Hepatocyte (in vitro differentiated cells): ENCODE data around the gene PSMD12. TPM values are rescaled to one million over a fixed set of nuclear protein-coding genes. Genes with fewer than 3 reads are reported as not detected.

Experiments
- DNase-seq: peaks from one replicate; pipeline ENCODE4 v3.0.0-alpha.2; 2016; ENCODE audit warnings: low spot score
- H2AFZ ChIP-seq: fragments of 200-600 bp; sonication (generic); 2 replicates; pipeline ENCODE4 v1.6.0; 2016; ENCODE audit warnings: antibody characterized with exemption, mild to moderate bottlenecking
- H3K27ac ChIP-seq: fragments of 200-600 bp; sonication (generic); 2 replicates; pipeline ENCODE4 v1.5.1; 2016; ENCODE audit warnings: mild to moderate bottlenecking
- H3K27me3 ChIP-seq: fragments of 200-600 bp; sonication (generic); 2 replicates; pipeline ENCODE4 v1.6.1; 2016
- H3K36me3 ChIP-seq: fragments of 200-600 bp; sonication (generic); replicated peaks from 2 replicates; pipeline ENCODE4 v1.5.1; 2016; ENCODE audit warnings: low read depth; ENCODE audit not compliant: insufficient read depth
- H3K4me1 ChIP-seq: fragments of 200-600 bp; sonication (generic); 2 replicates; pipeline ENCODE4 v1.5.1; 2016; ENCODE audit warnings: mild to moderate bottlenecking, moderate library complexity; ENCODE audit not compliant: insufficient read depth
- H3K4me2 ChIP-seq: fragments of 200-600 bp; sonication (generic); 2 replicates; pipeline ENCODE4 v1.6.0; 2016
- H3K4me3 ChIP-seq: fragments of 200-600 bp; sonication (generic); 2 replicates; pipeline ENCODE4 v1.5.1; 2016; ENCODE audit warnings: mild to moderate bottlenecking
- H3K79me2 ChIP-seq: fragments of 200-600 bp; sonication (generic); 2 replicates; pipeline ENCODE4 v1.6.0; 2017; ENCODE audit warnings: mild to moderate bottlenecking
- H3K9me2 ChIP-seq: fragments of 200-600 bp; sonication (generic); replicated peaks from 2 replicates; pipeline ENCODE4 v1.6.0; 2017; ENCODE audit warnings: mild to moderate bottlenecking; ENCODE audit not compliant: insufficient read depth
- H3K9me3 ChIP-seq: fragments of 200-600 bp; sonication (generic); 2 replicates; pipeline ENCODE4 v1.5.1; 2016; ENCODE audit warnings: low read depth, mild to moderate bottlenecking
- H4K20me1 ChIP-seq: fragments of 200-600 bp; sonication (generic); 2 replicates; pipeline ENCODE4 v1.6.0; 2016; ENCODE audit warnings: mild to moderate bottlenecking; ENCODE audit not compliant: insufficient read depth, poor library complexity, severe bottlenecking
- CTCF ChIP-seq: fragments of 200-600 bp; sonication (generic); IDR thresholded peaks from 2 replicates; pipeline ENCODE4 v1.5.1; 2016; ENCODE audit warnings: antibody characterized with exemption, mild to moderate bottlenecking; ENCODE audit not compliant: poor library complexity
- EZH2 ChIP-seq: fragments of 200-600 bp; sonication (generic); IDR thresholded peaks from 2 replicates; pipeline ENCODE4 v1.6.1; 2016; ENCODE audit warnings: antibody characterized with exemption, mild to moderate bottlenecking, borderline replicate concordance
- EZH2phosphoT487 ChIP-seq: fragments of 200-600 bp; sonication (generic); IDR thresholded peaks from one replicate; pipeline ENCODE4 v1.6.1; 2018; ENCODE audit warnings: antibody characterized with exemption, mild to moderate bottlenecking, low read depth, moderate library complexity; ENCODE audit not compliant: unreplicated experiment, severe bottlenecking
- WGBS: methylation state at CpG from one replicate; pipeline ENCODE4 v1.1.6; 2016; ENCODE audit warnings: low lambda C conversion rate; ENCODE audit errors: missing lambda C conversion rate; 5-methylcytosine and 5-hydroxymethylcytosine counted together
- polyA plus RNA-seq: library from polyadenylated mRNA; unstranded; fragments of >200 nt; fragmentation: Nextera tagmentation; extraction: Ambion mirVana; gene quantifications from 2 replicates; pipeline ENCODE4 v1.2.1, GENCODE V29; 2016
- total RNA-seq: library from RNA; depleted of rRNA; stranded (reverse); fragments of >200 nt; gene quantifications from 2 replicates; pipeline ENCODE4 v1.2.3, GENCODE V29; 2014

Gene PSMD12
- total RNA-seq (27.1 and 28.4 TPM in 2 replicates), polyA plus RNA-seq (62.8 and 65.3 TPM in 2 replicates)

GRCh38 chr17:67366193-67367157 lies at the start of gene PSMD12:
Gene PSMD12 (minus strand): TSS chr17:67366577. CDS start chr17:67366519, 58 bp downstream.
- Histone ChIP-seq H3K4me3 (peak within 1 kb of the TSS; percentile 92), H3K27ac (peak within 1 kb of the TSS; percentile 98), H3K4me1 (peaks cover 21% of the 10 kb centered on the region), H3K4me2 (peak within 1 kb of the TSS; percentile 89), H3K9me3 (no peaks in the 10 kb centered on the region), H4K20me1 (peaks cover 38% of the 10 kb centered on the region), H3K36me3 (no peaks in the 10 kb centered on the region), H3K79me2 (peaks cover 49% of the 10 kb centered on the region), H3K27me3 (no peaks in the 10 kb centered on the region), H2AFZ (peak within 1 kb of the TSS; percentile 98), H3K9me2 (no peaks in the 10 kb centered on the region)
- TF ChIP-seq CTCF (no peak), EZH2phosphoT487 (no peak)
- peak; percentile 95 for DNase-seq
- WGBS: 2% methylated on average over 55 of the region's 55 CpGs

GRCh38 chr17:67415291-67415690 lies 48.9 kb upstream of the PSMD12 start:
- no peak overlapping the region for H3K4me3 ChIP-seq
- H3K9me3 ChIP-seq: no peaks in the 10 kb centered on the region
- H3K27me3 ChIP-seq: no peaks in the 10 kb centered on the region
- H4K20me1 ChIP-seq: no peaks in the 10 kb centered on the region
- H3K9me2 ChIP-seq: no peaks in the 10 kb centered on the region
- peaks cover 5% of the 10 kb centered on the region for H3K79me2 ChIP-seq
- no peak for DNase-seq
- H3K36me3 ChIP-seq: no peaks in the 10 kb centered on the region
- no peak overlapping the region for H2AFZ ChIP-seq
- TF ChIP-seq CTCF: no peak
- no peak for TF ChIP-seq EZH2phosphoT487
- no peak for TF ChIP-seq EZH2
- no peaks in the 10 kb centered on the region for H3K4me1 ChIP-seq
- 95% methylated on average over 7 of the region's 7 CpGs for WGBS
- H3K27ac ChIP-seq: no peak overlapping the region
- no peak overlapping the region for H3K4me2 ChIP-seq

GRCh38 chr17:67414559-67414958 lies 48.2 kb upstream of the PSMD12 start:
- Histone ChIP-seq H3K9me2 (no peaks in the 10 kb centered on the region), H3K27ac (no peak overlapping the region), H3K27me3 (no peaks in the 10 kb centered on the region), H2AFZ (no peak overlapping the region), H3K4me2 (no peak overlapping the region), H3K36me3 (no peaks in the 10 kb centered on the region), H4K20me1 (no peaks in the 10 kb centered on the region), H3K4me1 (no peaks in the 10 kb centered on the region), H3K4me3 (no peak overlapping the region), H3K9me3 (no peaks in the 10 kb centered on the region), H3K79me2 (peaks cover 5% of the 10 kb centered on the region)
- 95% methylated on average over 2 of the region's 2 CpGs for whole genome bisulfite sequencing
- no peak for DNase-seq
- TF ChIP-seq EZH2 (no peak), CTCF (no peak), EZH2phosphoT487 (no peak)
